Neuronal stem cell (in vitro differentiated cells): ENCODE results near the gene SLC6A19.

Experiments
- DNase-seq: peaks from one replicate; pipeline ENCODE4 v3.0.0-alpha.2; 2013; ENCODE audit warnings: low spot score
- H2AFZ ChIP-seq: one replicate; pipeline ENCODE4 v1.6.1; 2013; ENCODE audit warnings: mild to moderate bottlenecking, low read length, inconsistent platforms
- H2AK5ac ChIP-seq: 2 replicates; pipeline ENCODE4 v1.6.1; 2013; ENCODE audit warnings: low read depth, mild to moderate bottlenecking, inconsistent platforms, low read length, moderate library complexity, mixed read lengths
- H2BK120ac ChIP-seq: 2 replicates; pipeline ENCODE4 v1.6.1; 2013; ENCODE audit warnings: low read depth, mild to moderate bottlenecking, inconsistent platforms, low read length, moderate library complexity, mixed read lengths
- H2BK12ac ChIP-seq: one replicate; pipeline ENCODE4 v1.6.1; 2013; ENCODE audit warnings: low read length, inconsistent platforms
- H2BK15ac ChIP-seq: 2 replicates; pipeline ENCODE4 v1.6.1; 2013; ENCODE audit warnings: mild to moderate bottlenecking, low read length, inconsistent platforms, mixed read lengths
- H2BK5ac ChIP-seq: one replicate; pipeline ENCODE4 v1.6.1; 2013; ENCODE audit warnings: inconsistent platforms, mild to moderate bottlenecking, low read length, moderate library complexity
- H3K14ac ChIP-seq: one replicate; pipeline ENCODE4 v1.6.1; 2013; ENCODE audit warnings: low read length, inconsistent platforms
- H3K18ac ChIP-seq: 2 replicates; pipeline ENCODE4 v1.6.1; 2013; ENCODE audit warnings: low read length, inconsistent platforms
- H3K23ac ChIP-seq: 2 replicates; pipeline ENCODE4 v1.6.1; 2013; ENCODE audit warnings: low read depth, mild to moderate bottlenecking, mixed read lengths, low read length, inconsistent platforms; ENCODE audit not compliant: poor library complexity
- H3K27ac ChIP-seq: replicated peaks from 3 replicates; pipeline ENCODE4 v1.5.1; 2013; ENCODE audit warnings: low read length, inconsistent platforms
- H3K27me3 ChIP-seq, 3 experiments: 2 replicates each; pipeline ENCODE4 v1.6.1; 2013; ENCODE audit warnings: low read length in 3 of 3, mild to moderate bottlenecking in 2 of 3, inconsistent platforms in 1 of 3, low read depth in 1 of 3, mixed read lengths in 1 of 3, moderate library complexity in 1 of 3; ENCODE audit not compliant: control insufficient read depth in 3 of 3, insufficient read depth in 3 of 3
- H3K36me3 ChIP-seq, 2 donors: replicated peaks in 1 of 2; 2 replicates each; pipeline ENCODE4 v1.6.1; 2013; ENCODE audit warnings: low read length in 2 of 2; ENCODE audit not compliant: control insufficient read depth in 2 of 2, insufficient read depth in 2 of 2
- H3K4ac ChIP-seq: 2 replicates; pipeline ENCODE4 v1.6.1; 2013; ENCODE audit warnings: inconsistent platforms, mild to moderate bottlenecking, low read length, moderate library complexity
- H3K4me1 ChIP-seq, 2 donors: 1 replicate in 1 of 2; 2 replicates in 1 of 2; pipeline ENCODE4 v1.6.1; 2013; ENCODE audit warnings: low read length in 2 of 2, low read depth in 1 of 2; ENCODE audit not compliant: control insufficient read depth in 2 of 2, insufficient read depth in 1 of 2
- H3K4me2 ChIP-seq: one replicate; pipeline ENCODE4 v1.6.1; 2013; ENCODE audit warnings: mild to moderate bottlenecking, low read length, inconsistent platforms; ENCODE audit not compliant: insufficient read depth, poor library complexity, severe bottlenecking
- H3K4me3 ChIP-seq, 2 donors: 2 replicates each; pipeline ENCODE4 v1.5.1; 2013; ENCODE audit warnings: low read length in 2 of 2, mild to moderate bottlenecking in 2 of 2, inconsistent platforms in 1 of 2, moderate library complexity in 1 of 2
- H3K79me1 ChIP-seq: one replicate; pipeline ENCODE4 v1.6.1; 2013; ENCODE audit warnings: low read depth, mild to moderate bottlenecking, inconsistent platforms, low read length, moderate library complexity
- H3K9ac ChIP-seq: one replicate; pipeline ENCODE4 v1.6.1; 2013; ENCODE audit warnings: mild to moderate bottlenecking, low read depth, low read length, inconsistent platforms; ENCODE audit not compliant: poor library complexity
- H3K9me3 ChIP-seq, 2 donors: replicated peaks in 1 of 2; 2 replicates each; pipeline versions ENCODE3 to v1.6.1; 2013; ENCODE audit warnings: low read length in 2 of 2, mild to moderate bottlenecking in 2 of 2, inconsistent platforms in 1 of 2, low read depth in 1 of 2, mixed read lengths in 1 of 2, moderate library complexity in 1 of 2; ENCODE audit not compliant: control insufficient read depth in 2 of 2, insufficient read depth in 1 of 2
- H4K8ac ChIP-seq: one replicate; pipeline ENCODE4 v1.6.1; 2013; ENCODE audit warnings: low read depth, mild to moderate bottlenecking, inconsistent platforms, low read length, moderate library complexity
- H4K91ac ChIP-seq: one replicate; pipeline ENCODE4 v1.6.1; 2013; ENCODE audit warnings: low read length, low read depth, mild to moderate bottlenecking, inconsistent platforms; ENCODE audit not compliant: poor library complexity
- WGBS, 2 donors: extraction: QIAGEN DNeasy Blood & Tissue Kit; methylation state at CpG; one replicate each; pipeline ENCODE4 v1.1.7; 2013; ENCODE audit warnings: missing lambda C conversion rate in 2 of 2, mixed read lengths in 1 of 2; ENCODE audit not compliant: insufficient read length in 2 of 2, insufficient replicate concordance in 1 of 2; ENCODE audit errors: extremely low coverage in 2 of 2; 5-methylcytosine and 5-hydroxymethylcytosine counted together

Gene SLC6A19

DNA sequence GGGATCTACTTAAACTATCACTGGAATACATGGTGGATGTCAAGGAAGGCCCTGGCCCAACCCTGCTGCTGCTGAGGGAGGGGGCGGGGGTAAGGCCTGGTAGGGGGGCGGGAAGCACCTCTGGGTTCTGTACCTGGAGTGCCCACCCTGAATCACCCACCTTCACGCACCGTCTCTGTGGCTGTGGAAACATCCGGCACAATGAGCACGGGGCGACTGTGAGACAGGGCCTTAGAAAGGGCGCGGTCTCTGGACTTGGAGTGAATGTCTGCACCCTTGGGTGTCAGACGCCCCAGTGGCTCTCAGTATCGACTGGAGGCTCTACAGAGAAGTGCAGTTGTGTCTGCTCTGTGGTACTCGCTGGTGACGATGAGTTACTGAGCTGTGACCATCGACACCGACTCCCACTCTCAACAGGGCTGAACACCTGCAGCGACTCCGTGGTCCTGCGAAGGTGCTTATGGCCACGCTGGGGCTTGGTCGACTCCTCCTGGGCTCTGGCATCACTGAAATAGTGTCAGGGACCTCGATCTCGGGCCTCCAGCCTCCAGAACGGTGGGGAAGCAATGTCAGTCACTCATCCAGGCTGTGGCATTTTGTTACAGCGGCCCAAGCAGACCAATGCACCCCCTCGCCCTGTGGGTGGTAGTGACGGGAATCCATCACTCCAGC lies 25.5 kb upstream of the SLC6A19 start:
- Histone ChIP-seq H3K23ac (no peak overlapping the region), H2AK5ac (peak overlapping the region; percentile 87), H2BK120ac (no peak overlapping the region), H3K9ac (peak overlapping the region; percentile 34), H3K27ac (no peak overlapping the region), H3K4me3 (no peak overlapping the region), H3K18ac (peak overlapping the region; percentile 85), H2AFZ (no peak overlapping the region), H3K4me2 (no peak overlapping the region), H2BK15ac (peak overlapping the region; percentile 77), H4K8ac (no peak overlapping the region), H3K14ac (peak overlapping the region; percentile 94), H2BK5ac (no peak overlapping the region), H3K4me1 (no peaks in the 10 kb centered on the region), H2BK12ac (no peak overlapping the region), H3K4ac (no peak overlapping the region), H3K79me1 (no peaks in the 10 kb centered on the region), H3K9me3 (no peaks in the 10 kb centered on the region), H4K91ac (peak overlapping the region; percentile 6), H3K27me3 (no peaks in the 10 kb centered on the region), H3K36me3 (no peaks in the 10 kb centered on the region)
- DNase-seq, result no peak
- WGBS, 2 donors, result no CpG with 5 or more reads among the region's 26 CpGs

DNA sequence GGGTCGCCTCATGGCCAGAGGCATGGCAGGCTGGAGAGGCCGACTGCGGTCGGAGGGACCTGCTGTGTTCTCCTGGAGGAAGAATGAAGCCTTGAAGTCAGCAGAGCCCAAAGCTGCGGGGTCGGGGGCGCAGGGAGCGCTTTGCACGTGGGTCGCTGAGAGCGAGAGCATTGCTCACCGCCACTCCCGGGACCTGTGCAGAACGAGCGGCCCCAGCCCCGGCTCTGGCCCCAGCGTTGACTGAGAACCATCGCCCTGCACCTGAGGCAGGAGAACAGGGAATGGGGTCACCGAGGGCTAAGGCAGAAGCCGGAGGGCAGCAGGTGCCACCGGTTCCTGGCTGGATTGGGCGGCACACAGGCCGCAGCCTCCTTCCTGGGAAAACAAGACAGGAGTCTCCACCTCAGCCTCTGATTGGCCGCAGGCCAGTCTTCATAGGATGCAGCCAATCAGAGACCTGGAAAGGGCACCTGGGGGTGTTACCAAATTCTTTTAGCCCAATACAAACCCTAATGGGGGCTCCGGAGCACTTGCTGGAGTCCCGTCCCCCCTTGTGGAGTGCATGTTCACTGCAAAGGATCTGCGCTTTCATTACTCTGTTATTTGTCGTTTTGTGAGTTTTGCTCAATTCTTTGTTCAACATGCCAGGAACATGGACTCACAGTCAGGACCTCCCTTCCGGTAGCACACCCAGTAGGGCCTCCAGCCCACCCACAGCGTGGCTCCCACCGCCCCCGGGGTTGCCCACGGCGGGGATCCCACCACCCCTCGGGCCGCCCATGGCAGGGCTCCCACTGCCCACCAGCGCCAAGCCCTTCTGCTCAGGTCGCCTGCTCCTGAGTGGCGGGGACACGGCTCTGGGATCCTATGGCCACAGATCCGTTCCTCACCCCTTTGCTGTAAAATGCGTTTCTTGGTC lies 24.7 kb upstream of the SLC6A19 start:
- H3K9me3 ChIP-seq, result no peaks in the 10 kb centered on the region
- no peak overlapping the region for H4K8ac ChIP-seq
- peaks cover 0 to 4% of the 10 kb centered on the region in 2 donors for H3K4me1 ChIP-seq
- no peak overlapping the region for H3K4me2 ChIP-seq
- peak overlapping the region; percentile 87 for H2AK5ac ChIP-seq
- H3K4ac ChIP-seq, result no peak overlapping the region
- H3K79me1 ChIP-seq, result no peaks in the 10 kb centered on the region
- peak overlapping the region; percentile 77 for H2BK15ac ChIP-seq
- no peak overlapping the region for H2AFZ ChIP-seq
- DNase-seq, result no peak
- no peak overlapping the region for H2BK5ac ChIP-seq
- no peaks in the 10 kb centered on the region for H3K36me3 ChIP-seq
- no peak overlapping the region for H2BK12ac ChIP-seq
- peak overlapping the region; percentile 85 for H3K18ac ChIP-seq
- H3K9ac ChIP-seq, result peak overlapping the region; percentile 34
- no peak overlapping the region for H3K23ac ChIP-seq
- no peak overlapping the region for H2BK120ac ChIP-seq
- H3K27me3 ChIP-seq, result no peaks in the 10 kb centered on the region
- peak overlapping the region; percentile 94 for H3K14ac ChIP-seq
- H3K27ac ChIP-seq, result no peak overlapping the region
- H4K91ac ChIP-seq, result peak overlapping the region; percentile 6
- WGBS, 2 donors, result no CpG with 5 or more reads among the region's 42 CpGs
- H3K4me3 ChIP-seq, result no peak overlapping the region

DNA sequence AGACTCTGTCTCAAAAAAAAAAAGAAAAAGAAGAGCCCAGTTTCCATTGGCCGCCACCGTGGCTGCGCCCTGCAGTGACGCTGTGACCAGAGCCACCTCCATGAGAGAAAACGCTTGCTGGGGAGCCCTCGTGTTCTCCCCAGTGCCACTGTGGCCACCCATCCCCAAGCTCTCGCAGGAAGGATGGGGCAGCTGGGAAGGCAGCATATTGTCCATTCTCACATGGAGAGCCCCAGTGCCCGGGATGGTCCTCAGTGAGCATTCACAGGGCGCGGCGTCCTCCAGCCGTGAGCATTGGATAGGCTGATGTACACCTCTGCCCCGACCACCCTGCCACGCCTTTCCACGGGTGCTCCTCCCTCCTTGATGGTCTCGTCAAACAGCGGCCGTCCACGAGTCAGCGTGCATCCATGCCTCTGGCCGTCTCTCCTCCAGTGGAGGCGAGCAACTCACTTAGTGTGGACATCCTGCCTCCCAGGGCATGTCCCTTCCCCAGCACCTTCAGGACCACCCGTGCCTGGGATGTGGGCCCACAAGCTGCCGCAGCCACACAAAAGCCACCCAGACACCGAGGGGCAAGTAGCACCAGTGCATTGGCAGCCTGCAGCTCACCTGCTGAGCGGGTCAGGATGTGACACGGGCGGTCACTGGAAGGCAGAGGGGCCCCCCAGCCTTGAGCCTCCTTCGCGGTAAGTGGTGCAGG lies 23.4 kb upstream of the SLC6A19 start:
- Histone ChIP-seq H3K4me3 (no peak overlapping the region), H2AK5ac (no peak overlapping the region), H2AFZ (peak overlapping the region; percentile 35), H2BK12ac (no peak overlapping the region), H3K4me2 (no peak overlapping the region), H2BK5ac (no peak overlapping the region), H3K9ac (no peak overlapping the region), H3K9me3 (no peaks in the 10 kb centered on the region), H3K27me3 (no peaks in the 10 kb centered on the region), H3K14ac (no peak overlapping the region), H4K8ac (no peak overlapping the region), H3K4ac (no peak overlapping the region), H3K27ac (no peak overlapping the region), H2BK15ac (no peak overlapping the region), H3K79me1 (no peaks in the 10 kb centered on the region), H3K36me3 (no peaks in the 10 kb centered on the region), H4K91ac (no peak overlapping the region), H3K4me1 (peaks cover 6 to 8% of the 10 kb centered on the region in 2 donors), H3K18ac (no peak overlapping the region), H3K23ac (peak overlapping the region; percentile 73), H2BK120ac (no peak overlapping the region)
- WGBS, 2 donors, result no CpG with 5 or more reads among the region's 30 CpGs
- no peak for DNase-seq
